H1 (cell line): Measurements from ENCODE around the gene INIP. TPM values are rescaled to one million over a fixed set of nuclear protein-coding genes. Genes with fewer than 3 reads are reported as not detected.
A peak's percentile ranks its signal among the peaks of the same experiment; 100 is the strongest.

Source experiments
- CEBPB ChIP-seq: IDR thresholded peaks from 2 replicates; pipeline ENCODE4 v1.6.1; 2012; ENCODE audit warnings: low read depth, low read length
- FOSL1 ChIP-seq: IDR thresholded peaks from 2 replicates; pipeline ENCODE4 v1.6.1; 2011; ENCODE audit warnings: mild to moderate bottlenecking, low read depth, low read length, moderate library complexity; ENCODE audit not compliant: insufficient read depth
- JUND ChIP-seq: IDR thresholded peaks from 2 replicates; pipeline ENCODE4 v1.6.1; 2011; ENCODE audit warnings: mild to moderate bottlenecking, improper control_type of control experiment, low read length
- MAFK ChIP-seq: IDR thresholded peaks from 2 replicates; pipeline ENCODE4 v1.6.1; 2012; ENCODE audit warnings: low read depth, mild to moderate bottlenecking, improper control_type of control experiment, low read length
- RBBP5 ChIP-seq: IDR thresholded peaks from 2 replicates; pipeline ENCODE4 v1.7.1; 2012; ENCODE audit warnings: low read depth, mild to moderate bottlenecking, inconsistent platforms, low read length, moderate library complexity, borderline replicate concordance
- RNF2 ChIP-seq: fragments of 200-900, 300-1000 bp; sonication (generic); IDR thresholded peaks from 2 replicates; pipeline ENCODE4 v1.7.1; 2016; ENCODE audit warnings: borderline replicate concordance, low read depth, mild to moderate bottlenecking, antibody characterized with exemption, low read length; ENCODE audit not compliant: poor library complexity, severe bottlenecking; ENCODE audit errors: missing control alignments
- SAP30 ChIP-seq: fragments of 300-600 bp; sonication (generic); IDR thresholded peaks from 2 replicates; pipeline ENCODE4 v1.7.1; 2012; ENCODE audit warnings: low read length, moderate library complexity, mild to moderate bottlenecking, inconsistent platforms; ENCODE audit not compliant: insufficient read depth, insufficient replicate concordance
- SIX5 ChIP-seq: IDR thresholded peaks from 2 replicates; pipeline ENCODE4 v1.6.1; 2011; ENCODE audit warnings: mild to moderate bottlenecking, low read depth, low read length
- TAF7 ChIP-seq: optimal IDR thresholded peaks from 2 replicates; pipeline ENCODE3; 2011; ENCODE audit warnings: low read depth, mild to moderate bottlenecking, inconsistent platforms, low read length, moderate library complexity, borderline replicate concordance
- TBP ChIP-seq: IDR thresholded peaks from 2 replicates; pipeline ENCODE4 v1.6.1; 2011; ENCODE audit warnings: low read depth, low read length, improper control_type of control experiment
- TEAD4 ChIP-seq: IDR thresholded peaks from 2 replicates; pipeline ENCODE4 v1.6.1; 2012; ENCODE audit warnings: low read depth, low read length, inconsistent platforms, mixed read lengths
- polyA plus RNA-seq, 7 experiments: library from polyadenylated mRNA; depleted of rRNA in 3 of 7; stranded (reverse) in 5 of 7; unstranded in 2 of 7; fragments of >200 nt in 5 of 7; fragments of 200-250 nt in 2 of 7; gene quantifications; 1 replicate in 5 of 7; 2 replicates in 1 of 7; 4 replicates in 1 of 7; pipeline versions ENCODE4 v1.2.1 to v1.2.3, GENCODE V29; 2011 to 2013; ENCODE audit warnings: missing spikeins in 2 of 7, mixed read lengths in 2 of 7
- total RNA-seq: library from RNA; stranded (reverse); fragmentation: NEBNext Ultra II Directional; extraction: Animal tissue kit (Norgen Biotek cat#: 25700); gene quantifications from 2 replicates; pipeline ENCODE4 v1.2.1, GENCODE V29; 2021
- TF ChIP-seq, protein P1 (sequence below): IDR thresholded peaks from 2 replicates; pipeline ENCODE4 v1.6.1; 2012; ENCODE audit warnings: inconsistent platforms
- TF ChIP-seq, protein P2 (sequence below): IDR thresholded peaks from 2 replicates; pipeline ENCODE4 v1.6.1; 2011; ENCODE audit warnings: low read depth, mild to moderate bottlenecking, low read length; ENCODE audit not compliant: insufficient read depth

INIP gene
- total and polyA plus RNA-seq, 2 of the 8 experiments (the other 6 are each of a cell fraction or from before 2014, with no cell fraction given): 10.7 to 18.3 TPM

DNA sequence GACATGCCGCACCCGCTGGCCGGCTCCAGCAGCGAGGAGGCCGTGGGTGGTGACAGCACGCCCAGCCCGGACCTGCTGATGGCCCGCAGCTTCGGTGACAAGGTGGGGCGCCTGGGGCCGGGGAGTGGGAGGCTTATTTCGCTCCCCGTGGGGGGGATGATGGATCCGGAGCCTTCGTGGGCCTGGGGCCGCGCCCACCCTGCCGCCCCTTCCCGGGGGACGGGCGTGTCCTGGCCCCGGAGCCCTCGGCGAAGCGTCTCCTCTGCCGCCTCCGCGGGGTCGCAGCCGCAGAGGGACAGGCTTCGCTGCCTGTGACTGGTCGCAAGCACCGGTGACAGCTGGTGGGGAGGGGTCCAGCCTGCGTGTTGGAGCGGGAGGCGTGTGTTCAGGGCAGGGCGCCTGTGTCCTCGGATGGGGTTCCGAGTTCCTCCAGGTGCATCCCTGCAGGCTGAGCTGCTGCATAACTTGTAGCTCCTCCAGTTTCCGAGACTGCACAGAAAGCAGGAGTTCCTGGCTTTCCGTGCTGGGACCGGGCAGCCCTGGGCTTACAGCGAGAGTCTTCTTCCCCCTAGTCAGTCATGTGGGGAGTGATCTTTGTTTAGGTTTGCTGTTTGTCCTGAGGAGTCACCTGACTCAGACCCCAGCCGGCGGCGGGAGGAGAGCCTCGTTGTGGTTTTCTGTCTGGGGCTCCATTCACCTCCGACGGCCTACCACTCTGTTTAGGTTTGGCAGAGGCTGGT lies 33.3 kb upstream of the INIP start (continued):
- TF ChIP-seq SAP30 (peak; percentile 98), FOSL1 (no peak), RBBP5 (no peak; the same call in 1 of the 2 replicates), JUND (no peak), MAFK (no peak), TBP (peak; percentile 65), TEAD4 (no peak), RNF2 (no peak), SIX5 (no peak), TAF7 (no peak), CEBPB (no peak)
- TF ChIP-seq, protein P1, sequence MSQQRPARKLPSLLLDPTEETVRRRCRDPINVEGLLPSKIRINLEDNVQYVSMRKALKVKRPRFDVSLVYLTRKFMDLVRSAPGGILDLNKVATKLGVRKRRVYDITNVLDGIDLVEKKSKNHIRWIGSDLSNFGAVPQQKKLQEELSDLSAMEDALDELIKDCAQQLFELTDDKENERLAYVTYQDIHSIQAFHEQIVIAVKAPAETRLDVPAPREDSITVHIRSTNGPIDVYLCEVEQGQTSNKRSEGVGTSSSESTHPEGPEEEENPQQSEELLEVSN: peak; percentile 93
- TF ChIP-seq, protein P2, sequence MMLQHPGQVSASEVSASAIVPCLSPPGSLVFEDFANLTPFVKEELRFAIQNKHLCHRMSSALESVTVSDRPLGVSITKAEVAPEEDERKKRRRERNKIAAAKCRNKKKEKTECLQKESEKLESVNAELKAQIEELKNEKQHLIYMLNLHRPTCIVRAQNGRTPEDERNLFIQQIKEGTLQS: no peak
